WTC11 (cell line): Measurements from ENCODE around the gene ZNF684. TPM values are rescaled to one million over a fixed set of nuclear protein-coding genes. Genes with fewer than 3 reads are reported as not detected.

Experiments
- ATAC-seq: fragments of 200-7000 bp; cut with Tn5 transposase; 2 replicates; pipeline ENCODE4 v1.10.0; 2021; ENCODE audit warnings: mild to moderate bottlenecking, moderate library complexity
- CTCF ChIA-PET: fragments of 300-600 bp; sonication (Branson Sonifier 250); formaldehyde crosslinking; loops from one replicate; lab custom pipeline; 2021; ENCODE audit warnings: antibody characterized with exemption; lab: Charles Lee
- POLR2A ChIA-PET: fragments of 350-600 bp; sonication (Branson Sonifier 250); formaldehyde crosslinking; loops from one replicate; lab custom pipeline; 2021; ENCODE audit warnings: antibody characterized with exemption; lab: Charles Lee
- DNase-seq: peaks from one replicate; pipeline ENCODE4 v3.0.0; 2021; ENCODE audit warnings: low spot score
- H3K27ac Mint-ChIP-seq: 2 replicates; pipeline ENCODE4 v1.8.0; 2021; ENCODE audit warnings: mixed read lengths
- H3K27me3 Mint-ChIP-seq: 2 replicates; pipeline ENCODE4 v1.8.0; 2021; ENCODE audit warnings: low read depth, mild to moderate bottlenecking, moderate library complexity, mixed read lengths
- H3K36me3 Mint-ChIP-seq: 2 replicates; pipeline ENCODE4 v1.8.0; 2021; ENCODE audit warnings: mixed read lengths
- H3K4me1 Mint-ChIP-seq: 2 replicates; pipeline ENCODE4 v1.8.0; 2022; ENCODE audit warnings: mixed read lengths
- H3K4me3 Mint-ChIP-seq: 2 replicates; pipeline ENCODE4 v1.8.0; 2021; ENCODE audit warnings: mild to moderate bottlenecking, moderate library complexity, mixed read lengths
- H3K9me3 Mint-ChIP-seq: 2 replicates; pipeline ENCODE4 v1.8.0; 2021; ENCODE audit warnings: mixed read lengths
- ATF3 ChIP-seq: sonication (generic); formaldehyde crosslinking; conservative IDR thresholded peaks from 2 replicates; pipeline ENCODE4 v1.8.1; 2022; ENCODE audit warnings: mild to moderate bottlenecking, missing genetic modification reagents
- ATF6 ChIP-seq: sonication (generic); formaldehyde crosslinking; IDR thresholded peaks from 2 replicates; pipeline ENCODE4 v1.8.1; 2023; ENCODE audit warnings: mild to moderate bottlenecking, missing genetic modification reagents
- CDX4 ChIP-seq: fragments of 250-450 bp; sonication (Bioruptor Pico); IDR thresholded peaks from 2 replicates; pipeline ENCODE4 v1.9.0; 2021; ENCODE audit warnings: moderate library complexity, mild to moderate bottlenecking, inconsistent platforms, borderline replicate concordance
- CREB1 ChIP-seq: sonication (generic); formaldehyde crosslinking; IDR thresholded peaks from 2 replicates; pipeline ENCODE4 v1.8.0; 2023; ENCODE audit warnings: mild to moderate bottlenecking, missing genetic modification reagents
- CTCF ChIP-seq: fragments of 200-600 bp; IDR thresholded peaks from 2 replicates; pipeline ENCODE4 v1.8.0; 2022; ENCODE audit warnings: antibody characterized with exemption
- E2F5 ChIP-seq: sonication (generic); formaldehyde crosslinking; IDR thresholded peaks from 2 replicates; pipeline ENCODE4 v1.8.1; 2022; ENCODE audit warnings: mild to moderate bottlenecking, moderate library complexity, missing genetic modification reagents
- ETV6 ChIP-seq: sonication (generic); formaldehyde crosslinking; IDR thresholded peaks from 2 replicates; pipeline ENCODE4 v1.8.1; 2022; ENCODE audit warnings: mild to moderate bottlenecking, missing genetic modification reagents
- FOXK1 ChIP-seq: sonication (generic); formaldehyde crosslinking; IDR thresholded peaks from 2 replicates; pipeline ENCODE4 v1.8.0; 2022; ENCODE audit warnings: mild to moderate bottlenecking, moderate library complexity, missing genetic modification reagents
- GABPB1 ChIP-seq: sonication (generic); formaldehyde crosslinking; IDR thresholded peaks from 2 replicates; pipeline ENCODE4 v1.8.1; 2023; ENCODE audit warnings: mild to moderate bottlenecking, missing genetic modification reagents
- IRF2 ChIP-seq: sonication (generic); formaldehyde crosslinking; IDR thresholded peaks from 2 replicates; pipeline ENCODE4 v1.8.0; 2022; ENCODE audit warnings: low read depth, missing genetic modification reagents, borderline replicate concordance
- KAT7 ChIP-seq: sonication (generic); formaldehyde crosslinking; IDR thresholded peaks from 2 replicates; pipeline ENCODE4 v1.8.1; 2023; ENCODE audit warnings: missing genetic modification reagents, mild to moderate bottlenecking, borderline replicate concordance
- NR2C2 ChIP-seq: sonication (generic); formaldehyde crosslinking; IDR thresholded peaks from 2 replicates; pipeline ENCODE4 v1.8.0; 2022; ENCODE audit warnings: mild to moderate bottlenecking, missing genetic modification reagents
- SMAD4 ChIP-seq: sonication (generic); formaldehyde crosslinking; IDR thresholded peaks from 2 replicates; pipeline ENCODE4 v1.8.0; 2022; ENCODE audit warnings: mild to moderate bottlenecking, missing genetic modification reagents
- USF2 ChIP-seq: sonication (generic); formaldehyde crosslinking; IDR thresholded peaks from 2 replicates; pipeline ENCODE4 v1.8.1; 2023; ENCODE audit warnings: mild to moderate bottlenecking, missing genetic modification reagents, moderate library complexity
- ZBTB43 ChIP-seq: sonication (generic); formaldehyde crosslinking; IDR thresholded peaks from 2 replicates; pipeline ENCODE4 v1.8.1; 2023; ENCODE audit warnings: mild to moderate bottlenecking, missing genetic modification reagents
- ZNF232 ChIP-seq: sonication (generic); formaldehyde crosslinking; IDR thresholded peaks from 2 replicates; pipeline ENCODE4 v1.8.0; 2022; ENCODE audit warnings: mild to moderate bottlenecking, missing genetic modification reagents
- ZNF263 ChIP-seq: sonication (generic); formaldehyde crosslinking; IDR thresholded peaks from 2 replicates; pipeline ENCODE4 v1.8.1; 2022; ENCODE audit warnings: low read depth, mild to moderate bottlenecking, moderate library complexity, missing genetic modification reagents
- ZNF396 ChIP-seq: fragments of 250-450 bp; sonication (Bioruptor Pico); IDR thresholded peaks from 2 replicates; pipeline ENCODE4 v1.8.0; 2021; ENCODE audit warnings: mild to moderate bottlenecking, moderate library complexity, borderline replicate concordance
- ZNF423 ChIP-seq: fragments of 250-450 bp; sonication (Bioruptor Pico); IDR thresholded peaks from 2 replicates; pipeline ENCODE4 v2.1.2; 2022; ENCODE audit warnings: mild to moderate bottlenecking, moderate library complexity
- ZSCAN18 ChIP-seq: fragments of 250-450 bp; sonication (Bioruptor Pico); IDR thresholded peaks from 2 replicates; pipeline ENCODE4 v2.1.2; 2022; ENCODE audit warnings: mild to moderate bottlenecking, moderate library complexity
- total RNA-seq: library from RNA; stranded (reverse); gene quantifications from 3 replicates; pipeline ENCODE4 v1.2.3, GENCODE V29; 2021

The ZNF684 gene
- total RNA-seq, 1 experiment from 2014 or later = 9.8 TPM

GRCh38 chr1:40532062-40532389 lies 589 bp downstream of the ZNF684 start (continued):
- TF ChIP-seq KAT7 = no peak
- TF ChIP-seq CREB1 (CRISPR knock-in tag) = no peak
- no peak for TF ChIP-seq IRF2
- no peak for TF ChIP-seq ZNF423
- no peak for TF ChIP-seq CDX4 (CRISPR knock-in tag)
- TF ChIP-seq GABPB1 (CRISPR knock-in tag) = no peak
- TF ChIP-seq ATF6 (CRISPR knock-in tag) = no peak

GRCh38 chr1:40532844-40533424 lies 1.5 kb downstream of the ZNF684 start:
- DNase-seq = peak; percentile 22
- H3K4me1 Mint-ChIP-seq = peaks cover 12% of the 10 kb centered on the region
- H3K4me3 Mint-ChIP-seq = peak overlapping the region; percentile 97
- peaks cover 5% of the 10 kb centered on the region for H3K9me3 Mint-ChIP-seq
- POLR2A ChIA-PET = interaction anchor here (0.9 kb wide), 1 partner anchor 158 kb away, joined by 3 read pairs; the partner anchor contains the start of gene NFYC
- H3K27me3 Mint-ChIP-seq = peaks cover 4% of the 10 kb centered on the region; the same call in 1 of the 2 replicates
- H3K27ac Mint-ChIP-seq = no peak overlapping the region
- H3K36me3 Mint-ChIP-seq = peaks cover 20% of the 10 kb centered on the region
- TF ChIP-seq ZBTB43 (CRISPR knock-in tag) (no peak), CTCF (peak; percentile 37)
- TF ChIP-seq, all 79 proteins: peak for 1
- CTCF ChIA-PET = interaction anchor here (0.7 to 2.4 kb wide), 16 partner anchors 8 to 444 kb away, joined by 3 to 15 read pairs (median 4); partner anchors contain the start of gene EXO5
- ATAC-seq = peak; percentile 40

- H3K9me3 Mint-ChIP-seq = peaks cover 9% of the 10 kb centered on the region
- H3K36me3 Mint-ChIP-seq = peaks cover 27% of the 10 kb centered on the region
- H3K4me3 Mint-ChIP-seq = no peak overlapping the region
- ATAC-seq = no peak
- peaks cover 12% of the 10 kb centered on the region for H3K4me1 Mint-ChIP-seq
- DNase-seq = no peak
- CTCF ChIA-PET = no interaction called here
- no peaks in the 10 kb centered on the region for H3K27me3 Mint-ChIP-seq
- POLR2A ChIA-PET = no interaction called here
- no peak overlapping the region for H3K27ac Mint-ChIP-seq
- no peak for TF ChIP-seq SMAD4 (CRISPR knock-in tag)
- no peak for TF ChIP-seq ETV6 (CRISPR knock-in tag)
- TF ChIP-seq E2F5 (CRISPR knock-in tag) = no peak
- TF ChIP-seq ZNF396 (CRISPR knock-in tag) = no peak
- no peak for TF ChIP-seq NR2C2 (CRISPR knock-in tag)
- TF ChIP-seq ATF3 (CRISPR knock-in tag) = no peak
- no peak for TF ChIP-seq KAT7
- TF ChIP-seq ZSCAN18 (CRISPR knock-in tag) = no peak
- no peak for TF ChIP-seq ZNF232 (CRISPR knock-in tag)
- no peak for TF ChIP-seq USF2 (CRISPR knock-in tag)
- no peak for TF ChIP-seq CDX4 (CRISPR knock-in tag)
- no peak for TF ChIP-seq ZNF263
- TF ChIP-seq FOXK1 (CRISPR knock-in tag) = no peak
Measured at GRCh38 chr1:40534589-40534988, 3.2 kb downstream of the ZNF684 start.
